ENCODE data around the gene VAT1L. TPM values are rescaled to one million over a fixed set of nuclear protein-coding genes. Genes with fewer than 3 reads are reported as not detected.

VAT1L gene
- polyA plus RNA-seq, 1 of the 3 experiments (the other 2 are of a cell fraction): 52.5 TPM

- POLR2A ChIA-PET: no interaction called here
- no peaks in the 10 kb centered on the region for H3K9me2 ChIP-seq
- peaks cover 3 to 12% of the 10 kb centered on the region in 2 experiments; a peak in 3 of 4 replicates for H3K4me1 ChIP-seq (ENCODE audit: control insufficient read depth in 1 of 2, insufficient read depth in 2 of 2, low read depth in 1 of 2, low read length in 1 of 2)
- H3F3A ChIP-seq (replicated peaks; ENCODE audit: insufficient read depth): peaks cover 3% of the 10 kb centered on the region
- no peak for DNase-seq
- 85% methylated on average over 2 of the region's 2 CpGs for WGBS (ENCODE audit: low lambda C conversion rate)
- TF ChIP-seq, protein P1, sequence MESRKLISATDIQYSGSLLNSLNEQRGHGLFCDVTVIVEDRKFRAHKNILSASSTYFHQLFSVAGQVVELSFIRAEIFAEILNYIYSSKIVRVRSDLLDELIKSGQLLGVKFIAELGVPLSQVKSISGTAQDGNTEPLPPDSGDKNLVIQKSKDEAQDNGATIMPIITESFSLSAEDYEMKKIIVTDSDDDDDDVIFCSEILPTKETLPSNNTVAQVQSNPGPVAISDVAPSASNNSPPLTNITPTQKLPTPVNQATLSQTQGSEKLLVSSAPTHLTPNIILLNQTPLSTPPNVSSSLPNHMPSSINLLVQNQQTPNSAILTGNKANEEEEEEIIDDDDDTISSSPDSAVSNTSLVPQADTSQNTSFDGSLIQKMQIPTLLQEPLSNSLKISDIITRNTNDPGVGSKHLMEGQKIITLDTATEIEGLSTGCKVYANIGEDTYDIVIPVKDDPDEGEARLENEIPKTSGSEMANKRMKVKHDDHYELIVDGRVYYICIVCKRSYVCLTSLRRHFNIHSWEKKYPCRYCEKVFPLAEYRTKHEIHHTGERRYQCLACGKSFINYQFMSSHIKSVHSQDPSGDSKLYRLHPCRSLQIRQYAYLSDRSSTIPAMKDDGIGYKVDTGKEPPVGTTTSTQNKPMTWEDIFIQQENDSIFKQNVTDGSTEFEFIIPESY (IDR thresholded peaks at IDR 0.05; ENCODE audit: borderline replicate concordance, low read depth): no peak
- TF ChIP-seq, protein P2, sequence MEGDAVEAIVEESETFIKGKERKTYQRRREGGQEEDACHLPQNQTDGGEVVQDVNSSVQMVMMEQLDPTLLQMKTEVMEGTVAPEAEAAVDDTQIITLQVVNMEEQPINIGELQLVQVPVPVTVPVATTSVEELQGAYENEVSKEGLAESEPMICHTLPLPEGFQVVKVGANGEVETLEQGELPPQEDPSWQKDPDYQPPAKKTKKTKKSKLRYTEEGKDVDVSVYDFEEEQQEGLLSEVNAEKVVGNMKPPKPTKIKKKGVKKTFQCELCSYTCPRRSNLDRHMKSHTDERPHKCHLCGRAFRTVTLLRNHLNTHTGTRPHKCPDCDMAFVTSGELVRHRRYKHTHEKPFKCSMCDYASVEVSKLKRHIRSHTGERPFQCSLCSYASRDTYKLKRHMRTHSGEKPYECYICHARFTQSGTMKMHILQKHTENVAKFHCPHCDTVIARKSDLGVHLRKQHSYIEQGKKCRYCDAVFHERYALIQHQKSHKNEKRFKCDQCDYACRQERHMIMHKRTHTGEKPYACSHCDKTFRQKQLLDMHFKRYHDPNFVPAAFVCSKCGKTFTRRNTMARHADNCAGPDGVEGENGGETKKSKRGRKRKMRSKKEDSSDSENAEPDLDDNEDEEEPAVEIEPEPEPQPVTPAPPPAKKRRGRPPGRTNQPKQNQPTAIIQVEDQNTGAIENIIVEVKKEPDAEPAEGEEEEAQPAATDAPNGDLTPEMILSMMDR (IDR thresholded peaks at IDR 0.05): no peak
- TF ChIP-seq TAF1 (IDR thresholded peaks at IDR 0.05; ENCODE audit: borderline replicate concordance, low read depth, low read length): no peak
- no peak for TF ChIP-seq RXRA (IDR thresholded peaks at IDR 0.05; ENCODE audit: borderline replicate concordance, low read depth)
- CTCF ChIA-PET: no interaction called here
- H3K27me3 ChIP-seq (ENCODE audit: insufficient read depth): no peaks in the 10 kb centered on the region
- no peaks in the 10 kb centered on the region for H3K36me3 ChIP-seq (replicated peaks in 1 of 2; ENCODE audit: control insufficient read depth in 1 of 2, insufficient read depth in 2 of 2, low read length in 1 of 2)
- H3K9me3 ChIP-seq: no peaks in the 10 kb centered on the region
- no peak overlapping the region for H3K9ac ChIP-seq
- no peaks in the 10 kb centered on the region for H3K79me2 ChIP-seq (ENCODE audit: insufficient read depth)
- H3K4me3 ChIP-seq (ENCODE audit: low read depth in 2 of 2, low read length in 1 of 2): no peak overlapping the region
- no peak overlapping the region for H2AFZ ChIP-seq (ENCODE audit: low read depth)
- H3K27ac ChIP-seq (ENCODE audit: low read depth in 2 of 2, low read length in 1 of 2): peak overlapping the region in 1 of 2 experiments; percentile 64; a peak in 1 of 4 replicates
- H4K20me1 ChIP-seq (ENCODE audit: insufficient read depth): no peaks in the 10 kb centered on the region
- no peak overlapping the region for H3K4me2 ChIP-seq
Observed at GRCh38 chr16:77876776-77877175, 88.4 kb downstream of the VAT1L start.

- no peak for DNase-seq
- Histone ChIP-seq H3K9me3 (no peaks in the 10 kb centered on the region), H3K9ac (no peak overlapping the region), H2AFZ (ENCODE audit: low read depth) (no peak overlapping the region), H3K27me3 (ENCODE audit: insufficient read depth) (no peaks in the 10 kb centered on the region), H4K20me1 (ENCODE audit: insufficient read depth) (no peaks in the 10 kb centered on the region), H3K4me1 (ENCODE audit: control insufficient read depth in 1 of 2, insufficient read depth in 2 of 2, low read depth in 1 of 2, low read length in 1 of 2) (peaks cover 5 to 12% of the 10 kb centered on the region in 2 experiments; a peak in 3 of 4 replicates), H3K36me3 (replicated peaks in 1 of 2; ENCODE audit: control insufficient read depth in 1 of 2, insufficient read depth in 2 of 2, low read length in 1 of 2) (no peaks in the 10 kb centered on the region), H3K79me2 (ENCODE audit: insufficient read depth) (no peaks in the 10 kb centered on the region), H3K4me3 (ENCODE audit: low read depth in 2 of 2, low read length in 1 of 2) (no peak overlapping the region), H3K27ac (ENCODE audit: low read depth in 2 of 2, low read length in 1 of 2) (peak overlapping the region in 1 of 2 experiments; percentile 64; a peak in 2 of 4 replicates), H3F3A (replicated peaks; ENCODE audit: insufficient read depth) (peaks cover 3% of the 10 kb centered on the region), H3K4me2 (no peak overlapping the region), H3K9me2 (no peaks in the 10 kb centered on the region)
- WGBS (ENCODE audit: low lambda C conversion rate): 22% methylated on average over 7 of the region's 7 CpGs
- ChIA-PET CTCF (no interaction called here), POLR2A (no interaction called here)
- TF ChIP-seq GABPA (IDR thresholded peaks at IDR 0.05; ENCODE audit: low read depth): no peak
- TF ChIP-seq RCOR1 (IDR thresholded peaks at IDR 0.05; ENCODE audit: low read length): no peak
- TF ChIP-seq, protein P3, sequence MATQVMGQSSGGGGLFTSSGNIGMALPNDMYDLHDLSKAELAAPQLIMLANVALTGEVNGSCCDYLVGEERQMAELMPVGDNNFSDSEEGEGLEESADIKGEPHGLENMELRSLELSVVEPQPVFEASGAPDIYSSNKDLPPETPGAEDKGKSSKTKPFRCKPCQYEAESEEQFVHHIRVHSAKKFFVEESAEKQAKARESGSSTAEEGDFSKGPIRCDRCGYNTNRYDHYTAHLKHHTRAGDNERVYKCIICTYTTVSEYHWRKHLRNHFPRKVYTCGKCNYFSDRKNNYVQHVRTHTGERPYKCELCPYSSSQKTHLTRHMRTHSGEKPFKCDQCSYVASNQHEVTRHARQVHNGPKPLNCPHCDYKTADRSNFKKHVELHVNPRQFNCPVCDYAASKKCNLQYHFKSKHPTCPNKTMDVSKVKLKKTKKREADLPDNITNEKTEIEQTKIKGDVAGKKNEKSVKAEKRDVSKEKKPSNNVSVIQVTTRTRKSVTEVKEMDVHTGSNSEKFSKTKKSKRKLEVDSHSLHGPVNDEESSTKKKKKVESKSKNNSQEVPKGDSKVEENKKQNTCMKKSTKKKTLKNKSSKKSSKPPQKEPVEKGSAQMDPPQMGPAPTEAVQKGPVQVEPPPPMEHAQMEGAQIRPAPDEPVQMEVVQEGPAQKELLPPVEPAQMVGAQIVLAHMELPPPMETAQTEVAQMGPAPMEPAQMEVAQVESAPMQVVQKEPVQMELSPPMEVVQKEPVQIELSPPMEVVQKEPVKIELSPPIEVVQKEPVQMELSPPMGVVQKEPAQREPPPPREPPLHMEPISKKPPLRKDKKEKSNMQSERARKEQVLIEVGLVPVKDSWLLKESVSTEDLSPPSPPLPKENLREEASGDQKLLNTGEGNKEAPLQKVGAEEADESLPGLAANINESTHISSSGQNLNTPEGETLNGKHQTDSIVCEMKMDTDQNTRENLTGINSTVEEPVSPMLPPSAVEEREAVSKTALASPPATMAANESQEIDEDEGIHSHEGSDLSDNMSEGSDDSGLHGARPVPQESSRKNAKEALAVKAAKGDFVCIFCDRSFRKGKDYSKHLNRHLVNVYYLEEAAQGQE (IDR thresholded peaks at IDR 0.05; ENCODE audit: low read depth, low read length): 0 out of 2 replicates have a peak, but pooled peaks have one; percentile 16
- no peak for TF ChIP-seq YY1 (IDR thresholded peaks at IDR 0.05; ENCODE audit: low read depth)
- TF ChIP-seq, protein P1 (IDR thresholded peaks at IDR 0.05; ENCODE audit: borderline replicate concordance, low read depth): peak; percentile 65; the same call in 1 of the 2 replicates
- TF ChIP-seq FOXM1 (IDR thresholded peaks at IDR 0.05; ENCODE audit: low read depth): peak; percentile 75
- TF ChIP-seq TCF12 (IDR thresholded peaks at IDR 0.05): peak; percentile 97
- TF ChIP-seq JUND (IDR thresholded peaks at IDR 0.05): peak; percentile 97
- TF ChIP-seq ELF1 (IDR thresholded peaks at IDR 0.05): no peak
- TF ChIP-seq, protein P4, sequence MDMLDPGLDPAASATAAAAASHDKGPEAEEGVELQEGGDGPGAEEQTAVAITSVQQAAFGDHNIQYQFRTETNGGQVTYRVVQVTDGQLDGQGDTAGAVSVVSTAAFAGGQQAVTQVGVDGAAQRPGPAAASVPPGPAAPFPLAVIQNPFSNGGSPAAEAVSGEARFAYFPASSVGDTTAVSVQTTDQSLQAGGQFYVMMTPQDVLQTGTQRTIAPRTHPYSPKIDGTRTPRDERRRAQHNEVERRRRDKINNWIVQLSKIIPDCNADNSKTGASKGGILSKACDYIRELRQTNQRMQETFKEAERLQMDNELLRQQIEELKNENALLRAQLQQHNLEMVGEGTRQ (IDR thresholded peaks at IDR 0.05; ENCODE audit: borderline replicate concordance, low read depth, low read length): no peak
- TF ChIP-seq USF1 (IDR thresholded peaks at IDR 0.05; ENCODE audit: borderline replicate concordance, low read depth): no peak
- TF ChIP-seq FOSL2 (IDR thresholded peaks at IDR 0.05; ENCODE audit: borderline replicate concordance, low read depth): peak; percentile 98
Observed at GRCh38 chr16:77877712-77878347, 89.5 kb downstream of the VAT1L start.
